Lung (tissue), 12 donors: Measurements from ENCODE around the gene CPNE8. TPM values are rescaled to one million over a fixed set of nuclear protein-coding genes. Genes with fewer than 3 reads are reported as not detected.

Experiments used
- ATAC-seq: fragments of 200-7000 bp; cut with Tn5 transposase; one replicate; pipeline ENCODE4 v1.9.1; 2020; ENCODE audit warnings: moderate number of reproducible peaks; ENCODE audit not compliant: insufficient read depth, low FRiP score
- DNase-seq, 3 donors: peaks; one replicate each; pipeline ENCODE4 v3.0.0-alpha.2; 2013 to 2017
- H3K27ac ChIP-seq, 2 donors: one replicate each; pipeline ENCODE4 v1.5.1; 2013; ENCODE audit warnings: mild to moderate bottlenecking in 2 of 2, moderate library complexity in 2 of 2, control low read depth in 1 of 2, inconsistent platforms in 1 of 2, low read depth in 1 of 2, low read length in 1 of 2
- H3K27me3 ChIP-seq, 3 donors: one replicate each; pipeline ENCODE4 v1.5.1; 2013; ENCODE audit warnings: low read length in 2 of 3; ENCODE audit not compliant: control insufficient read depth in 3 of 3, insufficient read depth in 3 of 3
- H3K36me3 ChIP-seq, 4 donors: one replicate each; pipeline ENCODE4 v1.5.1; 2013; ENCODE audit warnings: low read length in 4 of 4, mild to moderate bottlenecking in 1 of 4, moderate library complexity in 1 of 4; ENCODE audit not compliant: control insufficient read depth in 4 of 4, insufficient read depth in 4 of 4
- H3K4me1 ChIP-seq, 5 donors: one replicate each; pipeline ENCODE4 v1.5.1; 2013; ENCODE audit warnings: low read length in 5 of 5, mild to moderate bottlenecking in 2 of 5, moderate library complexity in 1 of 5; ENCODE audit not compliant: control insufficient read depth in 5 of 5, insufficient read depth in 5 of 5
- H3K4me3 ChIP-seq: one replicate; pipeline ENCODE4 v1.5.1; 2013; ENCODE audit warnings: mild to moderate bottlenecking, control low read depth, moderate library complexity
- H3K9ac ChIP-seq, 2 donors: one replicate each; pipeline ENCODE4 v1.5.1; 2013; ENCODE audit warnings: low read length in 2 of 2, control low read depth in 1 of 2; ENCODE audit not compliant: insufficient read depth in 1 of 2
- H3K9me3 ChIP-seq, 4 donors: one replicate each; pipeline ENCODE4 v1.5.1; 2013; ENCODE audit warnings: low read length in 3 of 4, mild to moderate bottlenecking in 1 of 4, moderate library complexity in 1 of 4; ENCODE audit not compliant: control insufficient read depth in 4 of 4, insufficient read depth in 3 of 4
- WGBS, 2 donors: extraction: QIAGEN DNeasy Blood & Tissue Kit; methylation state at CpG; one replicate each; pipeline ENCODE4 v1.1.7; 2013; 5-methylcytosine and 5-hydroxymethylcytosine counted together
- polyA plus RNA-seq, 2 donors: library from polyadenylated mRNA; stranded (reverse); fragments of 200-250 nt; gene quantifications; one replicate each; pipeline ENCODE4 v1.2.1, GENCODE V29; 2013
- total RNA-seq, 2 donors: library from RNA; depleted of rRNA in 1 of 2; stranded (reverse); fragments of >200 nt in 1 of 2; gene quantifications; one replicate each; pipeline ENCODE4 v1.2.1, GENCODE V29; 2014 to 2021
- TF ChIP-seq, protein P1 (sequence below): IDR thresholded peaks from 2 replicates; pipeline ENCODE4 v1.5.1; 2012; ENCODE audit warnings: mild to moderate bottlenecking; ENCODE audit errors: control extremely low read depth, extremely low read depth
- donor health status: control.
- donor health status: control.
- donor health status: Bipolar disorder and iron deficiency.
- donor health status: healthy.
- donor health status: DM: yes; HTN: yes; CAD: no.

CPNE8 gene
- total and polyA plus RNA-seq, 4 donors = 9.2 to 20.1 (median 15.3) TPM

DNA sequence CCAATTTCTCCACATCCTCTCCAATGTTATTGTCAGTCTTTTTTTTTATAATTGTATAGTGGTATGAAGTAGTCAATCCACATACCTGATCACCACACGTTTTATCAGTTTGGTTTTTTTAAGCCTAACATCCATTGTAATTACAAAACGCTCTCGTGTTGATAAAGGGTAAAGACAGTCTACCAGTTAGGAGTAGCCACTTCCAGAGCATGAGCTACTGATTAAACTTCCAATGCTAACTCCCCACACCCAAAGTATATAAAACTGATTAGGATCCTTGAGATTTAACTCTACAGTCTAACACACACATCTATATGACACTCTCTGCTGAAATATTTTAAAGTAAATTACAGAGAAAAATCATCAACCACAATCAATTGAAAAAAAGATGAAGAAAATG lies 20.7 kb downstream of the CPNE8 start:
- WGBS, 2 donors = 75 to 84% methylated on average over 3 of the region's 3 CpGs
- H3K27me3 ChIP-seq = no peaks in the 10 kb centered on the region
- peaks cover 0 to 4% (median 0%) of the 10 kb centered on the region in 5 donors for H3K4me1 ChIP-seq
- no peak overlapping the region for H3K9ac ChIP-seq
- peaks cover 0 to 3% (median 0%) of the 10 kb centered on the region in 4 donors for H3K9me3 ChIP-seq
- no peak overlapping the region for H3K4me3 ChIP-seq
- DNase-seq (no peak), ATAC-seq (no peak)
- TF ChIP-seq, protein P1, sequence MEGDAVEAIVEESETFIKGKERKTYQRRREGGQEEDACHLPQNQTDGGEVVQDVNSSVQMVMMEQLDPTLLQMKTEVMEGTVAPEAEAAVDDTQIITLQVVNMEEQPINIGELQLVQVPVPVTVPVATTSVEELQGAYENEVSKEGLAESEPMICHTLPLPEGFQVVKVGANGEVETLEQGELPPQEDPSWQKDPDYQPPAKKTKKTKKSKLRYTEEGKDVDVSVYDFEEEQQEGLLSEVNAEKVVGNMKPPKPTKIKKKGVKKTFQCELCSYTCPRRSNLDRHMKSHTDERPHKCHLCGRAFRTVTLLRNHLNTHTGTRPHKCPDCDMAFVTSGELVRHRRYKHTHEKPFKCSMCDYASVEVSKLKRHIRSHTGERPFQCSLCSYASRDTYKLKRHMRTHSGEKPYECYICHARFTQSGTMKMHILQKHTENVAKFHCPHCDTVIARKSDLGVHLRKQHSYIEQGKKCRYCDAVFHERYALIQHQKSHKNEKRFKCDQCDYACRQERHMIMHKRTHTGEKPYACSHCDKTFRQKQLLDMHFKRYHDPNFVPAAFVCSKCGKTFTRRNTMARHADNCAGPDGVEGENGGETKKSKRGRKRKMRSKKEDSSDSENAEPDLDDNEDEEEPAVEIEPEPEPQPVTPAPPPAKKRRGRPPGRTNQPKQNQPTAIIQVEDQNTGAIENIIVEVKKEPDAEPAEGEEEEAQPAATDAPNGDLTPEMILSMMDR = no peak
- no peak overlapping the region for H3K27ac ChIP-seq
- no peaks in the 10 kb centered on the region for H3K36me3 ChIP-seq

DNA sequence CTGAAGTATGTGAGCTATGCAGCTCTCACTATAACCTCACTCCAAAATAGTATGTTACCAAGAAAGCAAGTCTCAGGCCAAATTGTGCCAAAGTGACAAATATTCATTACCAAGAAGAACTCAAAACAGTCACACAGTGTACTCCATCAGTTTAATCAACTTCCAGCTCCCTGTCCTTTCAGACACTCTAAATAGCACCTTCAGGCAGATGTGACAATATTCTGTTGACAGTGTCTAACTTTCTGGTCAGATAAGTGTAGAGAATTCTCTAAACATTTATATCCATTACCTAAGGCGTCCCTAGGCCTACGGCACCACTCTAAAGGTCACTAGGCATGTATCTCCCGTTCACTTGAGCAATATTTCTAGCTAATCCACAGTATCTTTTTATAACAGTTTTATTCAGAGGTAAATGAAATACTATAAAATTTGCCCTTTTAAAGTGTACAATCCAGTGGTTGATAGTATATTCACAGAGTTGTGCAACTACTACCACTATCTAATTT lies 21.7 kb downstream of the CPNE8 start:
- WGBS, 2 donors = 94 to 95% methylated on average over 3 of the region's 3 CpGs
- ATAC-seq (no peak), DNase-seq (no peak)
- Histone ChIP-seq H3K27ac (no peak overlapping the region), H3K4me1 (peaks cover 0 to 2% (median 0%) of the 10 kb centered on the region in 5 donors), H3K4me3 (no peak overlapping the region), H3K36me3 (no peaks in the 10 kb centered on the region), H3K9ac (no peak overlapping the region), H3K9me3 (peaks cover 0 to 3% (median 0%) of the 10 kb centered on the region in 4 donors), H3K27me3 (no peaks in the 10 kb centered on the region)
- TF ChIP-seq, protein P1 = no peak

DNA sequence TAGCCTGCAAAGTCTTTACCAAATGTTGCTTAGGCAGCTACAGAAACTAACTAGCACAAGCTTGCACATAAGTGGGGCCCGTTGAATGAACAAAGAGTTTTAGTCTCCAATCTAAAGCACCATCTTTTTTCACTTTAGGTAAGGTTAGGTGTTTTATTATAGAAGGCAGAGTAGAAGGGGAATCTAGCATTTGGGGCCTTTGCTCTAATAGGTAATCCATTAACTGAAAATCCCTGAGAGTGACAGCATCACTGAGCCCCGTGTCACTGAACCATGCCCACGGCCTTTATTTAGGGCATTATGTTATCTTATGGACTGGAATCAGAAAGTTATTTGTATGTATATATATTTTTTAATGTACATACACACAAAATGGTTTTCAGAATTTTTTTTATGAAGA lies 25.1 kb downstream of the CPNE8 start:
- ATAC-seq (no peak), DNase-seq (no peak)
- Histone ChIP-seq H3K27me3 (no peaks in the 10 kb centered on the region), H3K27ac (no peak overlapping the region), H3K9me3 (peaks cover 0 to 3% (median 0%) of the 10 kb centered on the region in 4 donors), H3K4me3 (no peak overlapping the region), H3K9ac (no peak overlapping the region), H3K36me3 (no peaks in the 10 kb centered on the region), H3K4me1 (peaks cover 0 to 2% (median 0%) of the 10 kb centered on the region in 5 donors)
- 90 to 94% methylated on average over 3 of the region's 3 CpGs for WGBS, 2 donors
- TF ChIP-seq, protein P1 = no peak

DNA sequence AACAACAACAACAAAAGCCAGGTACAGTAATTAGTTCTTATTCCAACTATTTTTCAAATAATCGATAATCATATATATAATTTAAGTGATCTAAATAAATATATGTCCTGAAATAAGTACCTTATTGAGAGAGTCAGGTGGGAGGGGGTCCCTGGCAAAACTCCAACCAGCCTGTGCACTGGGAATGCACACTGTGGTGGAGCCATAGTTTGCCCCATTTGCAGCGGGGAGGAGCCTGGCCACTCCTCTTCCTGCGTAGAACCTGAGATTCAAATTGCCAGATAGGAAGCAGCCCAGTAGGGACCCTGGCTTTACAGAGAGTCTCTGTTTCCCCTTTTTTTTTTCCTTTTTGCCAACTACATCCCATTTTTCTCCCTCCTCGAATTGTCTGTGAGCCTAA lies 26.4 kb downstream of the CPNE8 start:
- Histone ChIP-seq H3K36me3 (no peaks in the 10 kb centered on the region), H3K9ac (no peak overlapping the region), H3K4me1 (peaks cover 0 to 2% (median 0%) of the 10 kb centered on the region in 5 donors), H3K9me3 (peaks cover 0 to 3% (median 0%) of the 10 kb centered on the region in 4 donors), H3K4me3 (no peak overlapping the region), H3K27me3 (no peaks in the 10 kb centered on the region), H3K27ac (no peak overlapping the region)
- DNase-seq (no peak), ATAC-seq (no peak)
- WGBS, 2 donors = 95 to 97% methylated on average over 4 of the region's 4 CpGs
- TF ChIP-seq, protein P1 = no peak
